ENCODE results near the gene USE1. TPM values are rescaled to one million over a fixed set of nuclear protein-coding genes. Genes with fewer than 3 reads are reported as not detected.

The USE1 gene
- total RNA-seq, 1 donor from 2014 or later = 19.8 TPM

DNA sequence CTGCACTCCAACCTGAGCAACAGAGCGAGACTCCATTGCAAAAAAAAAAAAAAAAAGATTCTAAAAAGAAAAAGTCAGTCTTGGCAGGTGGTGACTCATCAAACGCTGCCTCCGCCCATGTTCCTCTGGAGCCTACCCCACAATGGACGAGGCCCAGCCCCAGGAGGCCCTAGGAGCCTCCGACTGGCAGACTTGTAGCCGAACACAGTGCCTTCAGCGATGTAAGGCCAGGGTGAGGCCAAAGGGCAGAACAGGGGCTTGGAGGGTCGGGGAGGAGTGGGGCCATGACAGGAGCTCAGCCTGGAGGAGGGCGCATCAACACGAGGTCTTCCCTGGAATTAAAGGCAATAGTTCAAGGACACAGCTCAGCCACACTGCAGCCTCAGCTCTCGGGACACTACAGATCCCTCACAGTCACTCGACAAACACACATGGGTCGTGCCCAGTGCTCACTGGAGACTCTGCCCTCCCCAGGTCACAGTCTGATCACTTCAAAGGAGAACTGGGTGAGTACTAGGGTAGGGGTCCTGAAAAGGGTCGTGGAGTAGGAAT is 5.1 kb downstream of the USE1 start:
- Histone ChIP-seq H3K27ac (ENCODE audit: low read depth, low read length) (peak overlapping the region; percentile 28), H3K9ac (ENCODE audit: low read length) (no peak overlapping the region), H3K4me2 (ENCODE audit: low read length) (peak overlapping the region; percentile 54), H4K20me1 (ENCODE audit: insufficient read depth, low read length) (no peaks in the 10 kb centered on the region), H3K4me1 (ENCODE audit: insufficient read depth, low read length) (peaks cover 9% of the 10 kb centered on the region), H3K27me3 (ENCODE audit: insufficient read depth, low read length) (no peaks in the 10 kb centered on the region), H3K4me3 (ENCODE audit: insufficient read depth, low read depth, low read length) (no peak overlapping the region), H3K36me3 (ENCODE audit: insufficient read depth, low read length) (peaks cover 3% of the 10 kb centered on the region), H3K9me3 (ENCODE audit: insufficient read depth, low read depth, low read length) (no peaks in the 10 kb centered on the region), H2AFZ (ENCODE audit: low read depth, low read length) (peak overlapping the region; percentile 51), H3K79me2 (ENCODE audit: insufficient read depth, low read length) (peaks cover 8% of the 10 kb centered on the region)
- peaks cover 17% of the 10 kb centered on the region for H3K36me3 Mint-ChIP-seq (ENCODE audit: low read depth, unreplicated experiment)
- TF ChIP-seq EZH2 (IDR thresholded peaks at IDR 0.05; ENCODE audit: insufficient read depth, low read length) = no peak
- TF ChIP-seq CTCF (IDR thresholded peaks at IDR 0.05; ENCODE audit: insufficient read depth, low read depth, low read length) = no peak
- H3K9me3 Mint-ChIP-seq (ENCODE audit: unreplicated experiment) = no peaks in the 10 kb centered on the region
- DNase-seq (ENCODE audit: low read depth) (peak; percentile 63), FAIRE-seq (no peak)
- H3K27ac Mint-ChIP-seq (ENCODE audit: unreplicated experiment) = peak overlapping the region; percentile 26
- H3K4me1 Mint-ChIP-seq (ENCODE audit: low read depth, unreplicated experiment) = peaks cover 4% of the 10 kb centered on the region
- H3K4me3 Mint-ChIP-seq (ENCODE audit: unreplicated experiment) = no peak overlapping the region
- no peaks in the 10 kb centered on the region for H3K27me3 Mint-ChIP-seq (ENCODE audit: low read depth, unreplicated experiment)

DNA sequence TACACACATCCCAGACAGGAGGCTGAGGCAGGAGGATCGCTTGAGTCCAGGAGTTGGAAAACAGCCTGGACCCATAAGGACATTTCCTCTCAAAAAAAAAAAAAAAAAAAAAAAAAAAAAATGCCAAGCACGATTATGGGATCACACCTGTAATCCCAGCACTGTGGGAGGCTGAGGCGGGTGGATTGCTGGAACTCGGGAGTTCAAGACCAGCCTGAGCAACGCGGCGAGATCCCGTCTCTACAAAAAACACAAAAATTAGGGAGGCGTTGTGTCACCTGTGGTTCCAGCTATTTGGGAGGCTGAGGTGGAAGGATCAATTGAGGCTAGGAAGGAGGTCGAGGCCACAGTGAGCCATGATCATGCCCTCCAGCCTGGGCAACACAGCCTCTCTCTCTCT is 9.9 kb downstream of the USE1 start:
- peaks cover 9% of the 10 kb centered on the region for H3K4me1 ChIP-seq (ENCODE audit: insufficient read depth, low read length)
- Mint-ChIP-seq H3K27me3 (ENCODE audit: low read depth, unreplicated experiment) (no peaks in the 10 kb centered on the region), H3K9me3 (ENCODE audit: unreplicated experiment) (no peaks in the 10 kb centered on the region), H3K4me3 (ENCODE audit: unreplicated experiment) (no peak overlapping the region), H3K27ac (ENCODE audit: unreplicated experiment) (no peak overlapping the region), H3K36me3 (ENCODE audit: low read depth, unreplicated experiment) (peaks cover 8% of the 10 kb centered on the region), H3K4me1 (ENCODE audit: low read depth, unreplicated experiment) (peaks cover 4% of the 10 kb centered on the region)
- H3K36me3 ChIP-seq (ENCODE audit: insufficient read depth, low read length) = no peaks in the 10 kb centered on the region
- H3K4me3 ChIP-seq (ENCODE audit: insufficient read depth, low read depth, low read length) = no peak overlapping the region
- DNase-seq (ENCODE audit: low read depth) = no peak
- no peak overlapping the region for H3K4me2 ChIP-seq (ENCODE audit: low read length)
- H3K27me3 ChIP-seq (ENCODE audit: insufficient read depth, low read length) = no peaks in the 10 kb centered on the region
- H3K79me2 ChIP-seq (ENCODE audit: insufficient read depth, low read length) = no peaks in the 10 kb centered on the region
- no peak overlapping the region for H3K9ac ChIP-seq (ENCODE audit: low read length)
- H2AFZ ChIP-seq (ENCODE audit: low read depth, low read length) = no peak overlapping the region
- H3K27ac ChIP-seq (ENCODE audit: low read depth, low read length) = no peak overlapping the region
- no peak for FAIRE-seq
- H3K9me3 ChIP-seq (ENCODE audit: insufficient read depth, low read depth, low read length) = no peaks in the 10 kb centered on the region
- H4K20me1 ChIP-seq (ENCODE audit: insufficient read depth, low read length) = peaks cover 6% of the 10 kb centered on the region
- no peak for TF ChIP-seq EZH2 (IDR thresholded peaks at IDR 0.05; ENCODE audit: insufficient read depth, low read length)
- TF ChIP-seq CTCF (IDR thresholded peaks at IDR 0.05; ENCODE audit: insufficient read depth, low read depth, low read length) = no peak
